ENCODE data around the gene TSPAN15.

The TSPAN15 gene

DNA sequence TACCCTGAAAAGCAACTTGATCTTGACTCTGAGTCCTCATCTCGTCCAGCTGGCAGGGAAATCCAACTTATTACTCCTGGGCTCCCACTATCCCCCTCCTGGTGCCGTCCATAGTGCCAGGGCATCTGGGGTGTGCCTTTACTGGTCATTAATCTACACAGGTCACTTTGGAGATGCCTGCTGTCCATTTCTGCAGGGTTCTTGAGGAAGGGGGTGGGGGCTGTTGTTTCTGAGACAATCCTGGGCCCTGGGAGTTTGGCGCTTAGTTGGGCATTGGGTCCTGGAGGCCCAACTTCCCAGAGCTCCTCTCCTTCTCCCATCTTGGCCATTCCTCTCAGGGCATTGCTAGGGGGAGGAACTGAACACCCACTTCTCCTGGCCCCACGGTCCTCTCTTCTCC is 28.6 kb upstream of the TSPAN15 start:
- DNase-seq (ENCODE audit: low read depth), result no peak
- TF ChIP-seq, protein P1, sequence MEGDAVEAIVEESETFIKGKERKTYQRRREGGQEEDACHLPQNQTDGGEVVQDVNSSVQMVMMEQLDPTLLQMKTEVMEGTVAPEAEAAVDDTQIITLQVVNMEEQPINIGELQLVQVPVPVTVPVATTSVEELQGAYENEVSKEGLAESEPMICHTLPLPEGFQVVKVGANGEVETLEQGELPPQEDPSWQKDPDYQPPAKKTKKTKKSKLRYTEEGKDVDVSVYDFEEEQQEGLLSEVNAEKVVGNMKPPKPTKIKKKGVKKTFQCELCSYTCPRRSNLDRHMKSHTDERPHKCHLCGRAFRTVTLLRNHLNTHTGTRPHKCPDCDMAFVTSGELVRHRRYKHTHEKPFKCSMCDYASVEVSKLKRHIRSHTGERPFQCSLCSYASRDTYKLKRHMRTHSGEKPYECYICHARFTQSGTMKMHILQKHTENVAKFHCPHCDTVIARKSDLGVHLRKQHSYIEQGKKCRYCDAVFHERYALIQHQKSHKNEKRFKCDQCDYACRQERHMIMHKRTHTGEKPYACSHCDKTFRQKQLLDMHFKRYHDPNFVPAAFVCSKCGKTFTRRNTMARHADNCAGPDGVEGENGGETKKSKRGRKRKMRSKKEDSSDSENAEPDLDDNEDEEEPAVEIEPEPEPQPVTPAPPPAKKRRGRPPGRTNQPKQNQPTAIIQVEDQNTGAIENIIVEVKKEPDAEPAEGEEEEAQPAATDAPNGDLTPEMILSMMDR (IDR thresholded peaks at IDR 0.05; ENCODE audit: control insufficient read depth, extremely low read depth, insufficient read depth), result no peak
- H3K4me3 ChIP-seq (ENCODE audit: low read depth, low read length), result no peak overlapping the region

DNA sequence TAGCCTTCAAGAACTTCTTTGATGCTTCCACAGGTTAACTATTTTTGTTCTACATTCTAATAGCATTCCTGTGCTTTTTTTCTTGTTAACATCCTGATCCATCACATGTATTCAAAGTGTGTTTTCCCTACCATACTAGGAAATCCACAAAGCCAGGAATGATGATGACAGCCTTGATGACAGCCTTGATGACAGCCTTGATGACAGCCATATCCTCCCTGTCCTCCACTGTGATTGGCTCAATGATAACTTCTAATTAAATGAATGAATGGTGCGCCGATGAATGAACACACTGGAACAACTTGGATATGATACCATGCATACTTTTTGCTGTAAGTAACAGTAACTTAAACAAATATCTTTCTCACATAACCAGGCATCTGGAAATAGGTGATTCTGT is 26.2 kb upstream of the TSPAN15 start:
- no peak overlapping the region for H3K4me3 ChIP-seq (ENCODE audit: low read depth, low read length)
- TF ChIP-seq, protein P1 (IDR thresholded peaks at IDR 0.05; ENCODE audit: control insufficient read depth, extremely low read depth, insufficient read depth), result no peak
- DNase-seq (ENCODE audit: low read depth), result no peak

DNA sequence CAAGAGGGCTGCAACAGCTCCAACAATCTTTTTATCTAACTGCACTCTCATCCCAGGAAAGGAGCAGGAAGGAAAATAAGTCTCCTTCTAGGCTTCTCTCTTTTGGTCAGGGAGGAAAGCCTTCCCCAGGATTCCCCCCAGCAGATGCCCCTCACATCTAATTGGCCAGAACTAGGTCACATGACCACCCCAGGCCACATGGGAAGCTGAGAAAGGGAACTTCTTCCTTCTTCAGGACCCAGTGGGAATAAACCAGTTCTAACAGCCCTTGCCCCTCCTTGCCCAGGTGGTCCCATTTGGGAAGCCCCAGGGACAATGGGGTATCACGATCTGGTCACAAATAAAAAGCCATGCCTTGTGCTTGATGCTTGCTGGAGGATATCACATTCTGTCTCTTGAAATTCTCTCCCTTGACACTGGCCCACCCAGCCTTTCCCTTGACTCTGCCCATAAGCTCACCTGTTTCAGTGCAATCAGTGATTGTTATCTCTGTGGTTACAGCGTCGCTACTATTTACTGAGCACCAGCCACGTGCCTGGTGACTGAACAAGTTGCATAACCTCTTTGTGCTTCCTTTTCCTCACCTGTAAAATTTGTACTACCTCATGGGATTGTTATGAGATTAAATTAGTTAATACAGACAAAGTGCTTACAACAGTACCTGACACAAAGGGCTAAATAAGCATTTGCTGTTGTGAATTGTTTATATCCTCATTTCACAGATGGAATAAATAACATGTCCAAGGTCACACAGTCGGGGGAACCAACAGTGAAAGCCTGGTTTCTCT is 25.6 kb upstream of the TSPAN15 start:
- TF ChIP-seq, protein P1 (IDR thresholded peaks at IDR 0.05; ENCODE audit: control insufficient read depth, extremely low read depth, insufficient read depth), result no peak
- no peak overlapping the region for H3K4me3 ChIP-seq (ENCODE audit: low read depth, low read length)
- DNase-seq (ENCODE audit: low read depth), result peak; percentile 84

DNA sequence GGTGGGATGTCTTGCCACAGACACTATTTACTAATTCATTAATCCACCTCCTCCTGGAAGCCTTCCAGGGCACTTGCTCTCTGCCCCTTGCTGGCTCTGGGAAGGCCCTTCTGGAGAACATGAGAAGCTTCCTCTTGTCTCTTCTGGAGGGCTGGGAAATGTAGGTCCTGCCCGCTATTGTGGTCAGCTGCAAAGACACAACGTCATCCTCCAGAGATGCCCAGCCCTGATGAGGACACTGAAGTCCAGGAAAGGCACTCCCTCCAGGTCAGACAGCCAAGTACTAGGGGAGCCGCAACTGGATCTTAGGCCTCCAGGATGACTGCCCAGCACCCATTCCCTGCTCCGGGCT is 24.9 kb upstream of the TSPAN15 start:
- TF ChIP-seq, protein P1 (IDR thresholded peaks at IDR 0.05; ENCODE audit: control insufficient read depth, extremely low read depth, insufficient read depth), result no peak
- no peak for DNase-seq (ENCODE audit: low read depth)
- H3K4me3 ChIP-seq (ENCODE audit: low read depth, low read length), result no peak overlapping the region

DNA sequence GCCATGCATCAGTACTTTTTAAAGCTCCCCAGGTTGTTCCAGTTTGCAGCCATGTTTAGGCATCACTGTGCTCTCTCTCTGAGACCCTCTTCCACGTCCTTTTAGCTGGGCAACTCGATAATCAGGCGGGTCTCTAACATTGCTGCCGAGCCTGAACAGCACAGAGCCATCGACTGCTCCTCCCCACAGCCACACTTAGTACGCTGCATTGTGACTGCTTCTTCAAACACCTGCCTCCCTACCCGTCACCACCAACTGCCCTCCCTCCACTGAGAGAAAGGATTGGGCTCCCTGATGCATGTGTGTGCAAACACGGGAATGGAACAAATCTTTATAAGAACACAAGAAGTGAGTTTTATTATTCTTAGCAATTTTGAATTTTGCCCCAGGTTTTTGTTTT is 23.1 kb upstream of the TSPAN15 start:
- no peak overlapping the region for H3K4me3 ChIP-seq (ENCODE audit: low read depth, low read length)
- DNase-seq (ENCODE audit: low read depth), result no peak
- TF ChIP-seq, protein P1 (IDR thresholded peaks at IDR 0.05; ENCODE audit: control insufficient read depth, extremely low read depth, insufficient read depth), result no peak

DNA sequence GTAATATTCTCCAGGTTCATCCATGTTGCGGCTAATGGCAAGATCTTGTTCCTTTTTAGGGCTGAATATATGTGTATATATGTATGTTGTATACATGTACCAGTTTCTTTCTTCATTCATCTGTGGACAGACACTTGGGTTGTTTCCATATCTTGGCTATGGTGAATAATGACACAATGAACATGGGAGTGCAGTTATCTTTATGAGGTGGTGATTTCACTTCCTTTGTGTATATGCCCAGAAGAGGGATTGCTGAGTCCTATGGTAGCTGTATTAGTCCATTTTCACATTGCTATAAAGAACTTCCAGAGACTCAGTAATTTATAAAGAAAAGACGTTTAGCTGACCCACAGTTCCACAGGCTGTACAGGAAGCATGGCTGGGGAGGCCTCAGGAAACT is 17.1 kb upstream of the TSPAN15 start:
- DNase-seq (ENCODE audit: low read depth), result no peak
- H3K4me3 ChIP-seq (ENCODE audit: low read depth, low read length), result no peak overlapping the region
- TF ChIP-seq, protein P1 (IDR thresholded peaks at IDR 0.05; ENCODE audit: control insufficient read depth, extremely low read depth, insufficient read depth), result no peak

DNA sequence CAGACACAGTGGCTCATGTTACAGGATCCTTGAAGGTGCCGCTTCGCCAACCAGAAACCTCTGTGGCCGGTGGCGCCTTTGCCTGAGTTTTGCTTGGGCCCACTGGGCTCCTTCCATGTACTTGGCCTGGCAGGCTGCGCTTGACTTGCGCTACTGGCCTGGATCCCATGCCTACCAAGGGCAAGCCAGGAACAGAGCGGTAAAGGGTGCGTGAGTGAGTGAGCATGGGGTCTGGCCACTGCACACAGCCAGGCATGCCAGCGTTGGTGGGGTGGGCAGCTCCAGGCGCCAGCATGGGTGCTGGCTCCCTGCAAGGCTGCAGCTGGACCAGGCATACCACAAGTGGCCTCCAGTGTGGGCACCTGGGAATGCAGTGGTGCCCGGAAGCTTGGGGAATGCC is 16.3 kb upstream of the TSPAN15 start:
- DNase-seq (ENCODE audit: low read depth), result no peak
- TF ChIP-seq, protein P1 (IDR thresholded peaks at IDR 0.05; ENCODE audit: control insufficient read depth, extremely low read depth, insufficient read depth), result no peak
- H3K4me3 ChIP-seq (ENCODE audit: low read depth, low read length), result no peak overlapping the region
